CMK (cell line): ENCODE results near the gene PPP1R14D.
A peak's percentile ranks its signal among the peaks of the same experiment; 100 is the strongest.
"Not testable (repeated sequence)": the region's sequence is repeated elsewhere in the genome, so short reads cannot be mapped to it uniquely, and the experiment has no call there.

Experiments
- DNase-seq: peaks from one replicate; pipeline ENCODE4 v3.0.0-alpha.2; 2010; ENCODE audit warnings: low read depth

Gene PPP1R14D

GRCh38 chr15:40828447-40829036, at the start of gene PPP1R14D:
Gene PPP1R14D (minus strand): TSS chr15:40828708. CDS start chr15:40828641, 67 bp downstream.
- DNase-seq: no peak

- no peak for DNase-seq
Measured at GRCh38 chr15:40877694-40878093, 49.2 kb upstream of the PPP1R14D start.

- DNase-seq: no peak
Measured at GRCh38 chr15:40875991-40876730, 47.7 kb upstream of the PPP1R14D start.

GRCh38 chr15:40873694-40874561, 45.4 kb upstream of the PPP1R14D start, which contains the start of gene RHOV:
Gene RHOV (minus strand): TSS chr15:40874234. CDS start chr15:40874139, 95 bp downstream.
- DNase-seq: peak; percentile 26

DNA sequence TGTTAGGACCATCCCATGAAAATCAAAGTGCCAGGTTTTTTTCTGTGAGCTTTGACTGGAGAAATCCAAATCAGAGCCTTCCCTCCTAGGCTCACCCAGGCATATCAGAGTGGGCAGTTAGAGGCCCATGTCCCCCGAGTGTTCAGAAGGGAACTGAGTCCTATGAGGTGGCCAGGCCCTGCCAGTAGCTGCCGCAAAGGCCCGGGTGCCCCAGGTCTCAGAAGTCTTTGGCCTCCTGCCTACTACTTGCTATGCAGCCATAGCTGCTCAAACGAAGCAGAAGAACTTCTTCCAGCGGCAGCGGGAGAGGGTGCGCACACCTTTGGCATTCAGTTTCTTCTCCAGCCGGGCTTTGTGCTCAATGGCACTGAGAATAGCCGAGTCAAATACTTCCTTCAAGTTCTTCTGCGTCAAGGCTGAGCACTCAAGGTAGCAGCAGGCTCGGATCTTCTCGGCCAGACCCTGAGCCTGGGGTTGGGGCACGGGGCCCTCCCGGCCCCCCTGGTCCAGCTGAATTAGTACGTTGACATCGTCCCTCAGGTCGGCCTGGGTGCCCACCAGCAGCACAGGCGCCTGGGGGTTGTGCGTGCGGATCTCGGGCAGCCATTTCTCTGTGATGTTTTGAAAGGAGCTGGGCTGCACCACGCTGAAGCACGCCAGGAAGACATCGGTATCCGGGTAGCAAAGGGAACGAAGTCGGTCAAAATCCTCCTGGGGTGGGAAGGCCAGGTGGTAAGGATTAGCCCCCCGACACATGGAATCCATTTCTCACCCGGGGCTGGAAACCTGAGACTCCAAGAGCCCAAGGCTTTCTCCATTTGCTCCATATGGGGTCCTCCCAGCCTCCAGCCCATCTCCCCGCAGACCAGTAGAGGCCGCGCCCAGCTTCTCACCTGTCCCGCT, 44.5 kb upstream of the PPP1R14D start:
- DNase-seq: no peak

DNA sequence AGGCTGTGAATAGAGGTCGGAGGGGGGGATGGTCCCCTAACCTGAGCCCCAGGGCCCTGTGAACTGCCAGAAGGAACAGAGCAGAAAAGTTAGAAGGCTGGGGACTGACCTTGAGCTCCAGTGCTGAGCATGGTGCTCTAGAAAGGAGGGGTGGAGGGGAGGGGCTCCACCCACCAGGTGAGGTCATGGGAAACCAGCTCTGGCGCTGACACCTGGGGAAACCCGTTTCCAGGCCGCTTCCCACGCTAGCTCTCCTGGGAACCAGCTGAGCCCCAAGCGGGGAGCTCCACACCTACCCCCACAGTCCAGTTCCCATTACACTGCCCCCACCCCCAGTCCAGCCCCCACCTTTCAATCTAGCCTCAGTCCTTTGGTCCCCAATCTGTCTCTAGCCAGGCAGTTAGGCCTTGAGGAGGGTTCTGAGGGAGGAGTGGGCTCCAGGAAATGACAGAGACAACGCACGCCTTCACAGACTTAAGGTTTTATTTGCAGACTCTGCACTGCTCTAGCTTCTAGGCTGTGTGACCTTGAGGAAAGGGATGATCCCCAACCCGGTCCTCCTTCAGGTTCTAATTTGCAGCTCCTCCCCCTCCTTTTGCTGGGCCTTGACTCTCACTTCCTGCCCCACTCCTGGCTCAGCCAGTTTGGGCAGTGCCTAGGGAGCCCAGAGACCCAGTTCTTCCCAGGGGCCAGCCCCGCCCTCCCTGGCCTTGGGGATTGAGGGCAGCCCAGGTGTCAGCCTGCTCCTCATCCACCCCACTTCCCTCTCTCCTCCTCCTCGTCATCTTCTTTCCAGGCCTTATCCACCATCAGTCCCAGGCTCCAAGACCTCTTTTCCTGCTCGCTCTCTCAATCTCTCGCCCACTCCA, 43.5 kb upstream of the PPP1R14D start:
- no peak for DNase-seq

DNA sequence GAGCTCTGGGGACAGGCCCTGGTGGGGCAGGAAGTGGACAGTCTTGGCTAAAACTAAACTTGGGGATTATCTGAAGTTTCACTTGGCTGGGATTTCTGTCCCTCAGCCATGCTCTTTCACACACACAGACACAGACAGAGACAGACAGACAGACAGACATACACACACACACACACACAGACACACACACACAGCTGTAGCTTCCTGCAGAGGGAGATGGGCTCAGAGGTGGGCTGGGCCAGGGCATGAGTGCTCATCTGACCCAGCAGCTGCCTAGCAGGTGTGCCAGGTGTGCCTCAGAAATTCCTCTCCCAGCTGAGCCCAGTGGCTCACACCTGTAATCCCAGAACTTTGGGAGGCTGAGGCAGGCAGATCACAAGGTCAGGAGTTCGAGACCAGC, 42.2 kb upstream of the PPP1R14D start:
- DNase-seq: no peak

GRCh38 chr15:40869686-40870085, 41.2 kb upstream of the PPP1R14D start:
- DNase-seq: no peak

DNA sequence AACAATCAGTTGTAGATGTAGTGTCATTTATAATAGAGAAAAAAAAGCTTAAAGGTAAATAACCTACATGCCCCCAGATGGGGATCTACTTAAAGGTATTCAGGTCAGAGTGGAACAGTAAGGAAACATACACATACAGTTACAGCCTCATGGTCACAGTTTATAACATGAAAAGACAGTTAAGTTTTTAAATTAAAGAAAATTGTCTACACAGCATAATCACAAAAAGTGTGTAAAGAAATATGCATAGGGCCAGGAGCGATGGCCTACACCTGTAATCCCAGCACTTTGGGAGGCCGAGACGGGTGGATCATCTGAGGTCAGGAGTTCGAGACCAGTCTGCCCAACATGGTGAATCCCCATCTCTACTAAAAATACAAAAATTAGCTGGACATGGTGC, 38.7 kb upstream of the PPP1R14D start:
- DNase-seq: no peak

GRCh38 chr15:40863660-40864270, 35.3 kb upstream of the PPP1R14D start:
- no peak for DNase-seq

GRCh38 chr15:40861147-40861546, 32.6 kb upstream of the PPP1R14D start:
- not testable (repeated sequence) for DNase-seq

DNA sequence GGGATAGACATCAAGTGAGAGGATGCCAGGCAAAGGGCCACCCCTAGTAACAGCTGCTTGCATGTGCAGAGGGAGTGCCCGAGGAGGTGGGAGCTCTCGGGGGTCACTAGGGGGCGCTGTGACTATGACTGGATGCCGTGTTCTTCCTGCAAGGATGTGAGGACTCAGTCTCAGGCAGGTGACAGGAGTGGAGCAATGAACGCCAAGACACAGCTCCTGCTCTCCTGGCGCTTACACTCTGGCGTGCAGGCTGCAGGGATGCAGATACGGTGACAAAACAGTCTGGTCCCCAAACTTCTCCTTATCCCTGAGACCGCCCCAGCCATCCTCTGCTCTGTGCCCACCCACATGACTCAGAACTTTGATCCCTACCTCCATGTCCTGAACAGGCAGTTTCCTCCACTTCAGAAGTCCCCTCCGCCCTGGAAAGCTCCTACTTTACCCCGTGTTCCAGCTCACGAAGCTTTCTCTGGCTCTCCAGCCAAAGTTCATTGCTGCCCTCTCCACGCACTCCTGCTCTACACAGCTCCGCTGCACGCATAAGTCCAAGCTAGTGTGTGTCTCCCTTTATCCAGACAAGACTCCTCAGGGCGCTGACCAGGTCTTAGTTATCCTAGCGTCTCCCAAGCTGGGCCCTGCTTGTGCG, 30.8 kb upstream of the PPP1R14D start:
- DNase-seq: peak; percentile 47

DNA sequence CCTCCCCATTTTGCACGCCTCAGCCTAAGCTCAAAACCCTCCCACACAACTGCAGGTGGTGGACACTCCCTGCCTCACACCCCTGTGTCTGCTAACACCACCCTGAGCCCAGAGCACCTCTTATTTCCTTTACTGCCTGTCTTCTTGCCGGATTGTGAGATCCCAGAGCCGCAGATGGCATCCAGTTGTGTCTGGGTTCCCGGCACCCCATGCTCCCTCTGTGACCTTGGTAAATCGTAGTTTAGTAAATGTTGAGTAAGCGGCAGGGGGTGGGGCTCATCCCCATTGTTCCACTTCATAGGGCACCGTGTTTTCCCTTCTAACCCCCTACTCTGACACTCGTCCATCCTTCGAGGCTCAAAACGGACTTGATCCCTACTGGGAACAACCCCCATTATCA, 30.2 kb upstream of the PPP1R14D start:
- no peak for DNase-seq

- no peak for DNase-seq
Measured at GRCh38 chr15:40857601-40858341, 29.3 kb upstream of the PPP1R14D start.

DNA sequence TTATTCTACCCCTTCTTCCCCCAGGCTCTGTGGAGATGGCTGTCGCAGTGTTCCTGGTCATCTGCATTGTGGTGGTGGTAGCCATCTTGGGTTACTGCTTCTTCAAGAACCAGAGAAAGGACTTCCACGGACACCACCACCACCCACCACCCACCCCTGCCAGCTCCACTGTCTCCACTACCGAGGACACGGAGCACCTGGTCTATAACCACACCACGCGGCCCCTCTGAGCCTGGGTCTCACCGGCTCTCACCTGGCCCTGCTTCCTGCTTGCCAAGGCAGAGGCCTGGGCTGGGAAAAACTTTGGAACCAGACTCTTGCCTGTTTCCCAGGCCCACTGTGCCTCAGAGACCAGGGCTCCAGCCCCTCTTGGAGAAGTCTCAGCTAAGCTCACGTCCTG, 28.2 kb upstream of the PPP1R14D start:
- DNase-seq: no peak

GRCh38 chr15:40855706-40856234, 27.3 kb upstream of the PPP1R14D start:
- no peak for DNase-seq

DNA sequence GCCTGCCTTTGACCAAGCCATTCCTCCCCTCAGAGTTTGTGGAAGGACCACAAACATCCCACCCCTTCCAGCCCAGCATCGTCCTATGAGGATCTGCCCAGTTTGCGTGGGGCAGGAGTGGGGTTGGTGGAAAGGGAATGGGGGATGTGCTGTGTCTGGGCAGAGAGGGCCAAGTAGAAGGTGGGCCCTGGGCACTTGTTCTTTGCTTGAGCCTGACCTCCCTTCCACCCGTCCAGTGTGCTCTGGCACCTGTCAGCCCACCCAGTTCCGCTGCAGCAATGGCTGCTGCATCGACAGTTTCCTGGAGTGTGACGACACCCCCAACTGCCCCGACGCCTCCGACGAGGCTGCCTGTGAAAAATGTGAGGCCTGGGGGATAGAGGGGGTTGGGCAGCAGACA, 25.7 kb upstream of the PPP1R14D start:
- no peak for DNase-seq

GRCh38 chr15:40853241-40853890, 24.9 kb upstream of the PPP1R14D start:
- DNase-seq: no peak
